GM10847 (cell line): ENCODE measurements around the gene PPM1H.

Experiments used
- POLR2A ChIP-seq: IDR thresholded peaks from 2 replicates; pipeline ENCODE4 v1.6.1; 2011; ENCODE audit not compliant: insufficient read length; ENCODE audit errors: extremely low read depth

The PPM1H gene

GRCh38 chr12:62758216-62758615 is 176.7 kb downstream of the PPM1H start:
- TF ChIP-seq POLR2A, result no peak

- no peak for TF ChIP-seq POLR2A
Measured at GRCh38 chr12:62757048-62757447, 177.9 kb downstream of the PPM1H start.

GRCh38 chr12:62754706-62755105 is 180.2 kb downstream of the PPM1H start:
- TF ChIP-seq POLR2A, result no peak

- no peak for TF ChIP-seq POLR2A
Measured at GRCh38 chr12:62751810-62752155, 183.2 kb downstream of the PPM1H start.

GRCh38 chr12:62750941-62751809 is 183.8 kb downstream of the PPM1H start:
- TF ChIP-seq POLR2A, result no peak

- no peak for TF ChIP-seq POLR2A
Measured at GRCh38 chr12:62749586-62749985, 185.4 kb downstream of the PPM1H start.

GRCh38 chr12:62748941-62749468 is 185.9 kb downstream of the PPM1H start:
- TF ChIP-seq POLR2A, result no peak

GRCh38 chr12:62744551-62744950 is 190.4 kb downstream of the PPM1H start:
- no peak for TF ChIP-seq POLR2A

GRCh38 chr12:62739266-62740015 is 195.5 kb downstream of the PPM1H start:
- TF ChIP-seq POLR2A, result no peak

GRCh38 chr12:62738616-62739015 is 196.3 kb downstream of the PPM1H start:
- TF ChIP-seq POLR2A, result no peak

GRCh38 chr12:62738105-62738504 is 196.8 kb downstream of the PPM1H start:
- TF ChIP-seq POLR2A, result no peak

- no peak for TF ChIP-seq POLR2A
Measured at GRCh38 chr12:62737615-62738014, 197.3 kb downstream of the PPM1H start.

GRCh38 chr12:62737188-62737587 is 197.8 kb downstream of the PPM1H start:
- TF ChIP-seq POLR2A, result no peak

GRCh38 chr12:62736596-62736995 is 198.4 kb downstream of the PPM1H start:
- TF ChIP-seq POLR2A, result no peak

GRCh38 chr12:62732861-62733427 is 202.0 kb downstream of the PPM1H start:
- TF ChIP-seq POLR2A, result no peak

GRCh38 chr12:62731055-62731820 is 203.7 kb downstream of the PPM1H start:
- TF ChIP-seq POLR2A, result no peak

GRCh38 chr12:62730649-62731048 is 204.3 kb downstream of the PPM1H start:
- no peak for TF ChIP-seq POLR2A
